ENCODE results near the gene MYDGF. TPM values are rescaled to one million over a fixed set of nuclear protein-coding genes. Genes with fewer than 3 reads are reported as not detected.

The MYDGF gene
- total RNA-seq, 1 experiment from 2014 or later, result 58.2 TPM

DNA sequence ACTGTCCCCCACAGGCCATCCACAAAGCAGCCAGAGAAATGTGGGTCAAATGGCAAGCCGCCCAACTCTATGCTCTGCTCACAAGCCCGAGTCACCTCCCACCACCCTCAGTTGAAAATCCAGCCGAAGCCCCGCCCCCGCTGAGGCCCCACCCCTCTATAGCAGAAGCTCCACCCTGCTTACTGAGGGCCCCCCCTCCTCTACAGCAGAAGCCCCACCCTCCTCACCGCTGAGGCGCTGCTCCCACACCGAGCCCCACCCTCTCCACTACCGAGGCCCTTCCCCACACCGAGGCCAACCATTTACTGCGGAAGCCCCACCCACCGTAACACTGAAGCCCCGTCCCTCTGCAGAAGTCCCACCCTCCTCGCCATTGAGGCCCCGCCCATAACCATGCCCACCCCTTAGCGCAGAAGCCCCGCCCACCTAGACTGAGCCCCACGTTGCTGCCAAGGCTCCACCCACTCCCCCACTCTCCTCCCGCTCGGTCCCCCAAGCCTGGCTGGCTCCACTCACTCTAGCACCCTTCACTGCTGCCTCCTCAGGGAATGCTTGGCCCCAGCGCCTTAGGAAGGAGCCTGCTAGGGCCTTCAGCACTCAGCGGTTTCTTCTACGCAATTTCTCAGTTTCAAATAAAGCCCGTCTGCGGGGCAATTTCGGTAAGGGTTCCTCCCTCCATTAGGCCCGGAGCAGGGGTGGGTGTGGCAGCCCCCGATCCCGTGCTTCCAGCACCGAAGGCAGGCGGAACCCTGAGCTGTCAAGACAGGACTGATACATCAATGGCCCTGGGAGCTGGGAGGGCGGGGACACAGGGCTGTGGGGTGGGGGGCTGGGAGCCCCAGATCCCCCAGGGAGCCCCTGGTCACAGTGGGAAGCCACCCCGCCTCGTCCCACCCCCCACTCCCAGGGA, 9.0 kb upstream of the MYDGF start:
- H3K27ac Mint-ChIP-seq, result peak overlapping the region; percentile 92
- peaks cover 15% of the 10 kb centered on the region for H3K36me3 Mint-ChIP-seq
- DNase-seq (ENCODE audit: low spot score) (peak; percentile 96), ATAC-seq (peak; percentile 96)
- peak overlapping the region; percentile 41; the same call in 1 of the 2 replicates for H3K4me3 Mint-ChIP-seq
- no peaks in the 10 kb centered on the region for H3K9me3 Mint-ChIP-seq
- ChIA-PET POLR2A (interaction anchor here (0.6 kb wide), 1 partner anchor 575 kb away, joined by 3 read pairs; no protein-coding TSS in a partner anchor), CTCF (interaction anchor here (0.6 to 2.9 kb wide), 20 partner anchors 11 to 710 kb away, joined by 3 to 15 read pairs (median 3); partner anchors contain the start of gene FEM1A)
- no peaks in the 10 kb centered on the region for H3K27me3 Mint-ChIP-seq (ENCODE audit: low read depth)
- H3K4me1 Mint-ChIP-seq, result peaks cover 12% of the 10 kb centered on the region
- TF ChIP-seq SP1 (CRISPR knock-in tag; conservative IDR thresholded peaks at IDR 0.05), result peak; percentile 46; the same call in 1 of the 2 replicates
- no peak for TF ChIP-seq CREB1 (CRISPR knock-in tag; IDR thresholded peaks at IDR 0.05)
- TF ChIP-seq, protein P1, sequence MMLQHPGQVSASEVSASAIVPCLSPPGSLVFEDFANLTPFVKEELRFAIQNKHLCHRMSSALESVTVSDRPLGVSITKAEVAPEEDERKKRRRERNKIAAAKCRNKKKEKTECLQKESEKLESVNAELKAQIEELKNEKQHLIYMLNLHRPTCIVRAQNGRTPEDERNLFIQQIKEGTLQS (CRISPR knock-in tag; conservative IDR thresholded peaks at IDR 0.05), result no peak

DNA sequence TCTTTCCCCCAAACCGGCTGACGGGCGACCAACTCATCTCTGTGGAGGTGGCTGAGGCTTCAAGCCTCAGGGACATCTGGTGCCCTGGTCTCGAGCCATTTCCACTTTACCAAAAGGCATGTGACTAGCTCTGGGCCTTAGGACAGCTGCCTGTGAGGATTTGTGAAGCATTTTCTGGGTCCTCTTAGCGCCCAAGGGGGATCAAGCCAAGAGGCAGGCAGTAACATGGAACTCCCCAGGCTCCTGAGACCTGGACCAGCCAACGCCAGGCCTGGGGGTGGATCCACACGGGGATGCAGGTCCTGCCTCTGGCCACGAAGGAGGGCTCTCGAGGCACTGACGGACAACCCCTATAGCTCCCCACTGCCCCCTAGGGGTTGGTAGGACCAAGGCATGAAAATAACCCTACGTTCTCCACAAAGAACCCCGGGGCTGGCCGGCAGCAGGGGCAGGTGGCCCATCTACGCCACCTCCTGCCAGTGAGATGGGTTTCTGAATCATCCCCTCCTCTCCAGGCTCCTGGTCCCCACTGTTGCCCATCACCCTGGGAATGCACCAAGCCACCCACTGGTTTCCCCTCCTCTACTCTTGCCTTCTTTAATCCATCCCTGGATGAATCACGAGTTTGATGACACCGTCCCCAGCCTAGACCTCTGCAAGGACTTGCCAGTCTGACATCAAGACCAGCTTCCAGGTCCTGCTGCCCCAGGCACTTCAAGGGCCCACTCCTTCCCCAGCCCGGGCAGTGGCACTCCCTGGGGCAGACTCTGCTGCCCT, 7.0 kb upstream of the MYDGF start:
- TF ChIP-seq ZNF232 (CRISPR knock-in tag; IDR thresholded peaks at IDR 0.05), result no peak
- TF ChIP-seq, protein P2, sequence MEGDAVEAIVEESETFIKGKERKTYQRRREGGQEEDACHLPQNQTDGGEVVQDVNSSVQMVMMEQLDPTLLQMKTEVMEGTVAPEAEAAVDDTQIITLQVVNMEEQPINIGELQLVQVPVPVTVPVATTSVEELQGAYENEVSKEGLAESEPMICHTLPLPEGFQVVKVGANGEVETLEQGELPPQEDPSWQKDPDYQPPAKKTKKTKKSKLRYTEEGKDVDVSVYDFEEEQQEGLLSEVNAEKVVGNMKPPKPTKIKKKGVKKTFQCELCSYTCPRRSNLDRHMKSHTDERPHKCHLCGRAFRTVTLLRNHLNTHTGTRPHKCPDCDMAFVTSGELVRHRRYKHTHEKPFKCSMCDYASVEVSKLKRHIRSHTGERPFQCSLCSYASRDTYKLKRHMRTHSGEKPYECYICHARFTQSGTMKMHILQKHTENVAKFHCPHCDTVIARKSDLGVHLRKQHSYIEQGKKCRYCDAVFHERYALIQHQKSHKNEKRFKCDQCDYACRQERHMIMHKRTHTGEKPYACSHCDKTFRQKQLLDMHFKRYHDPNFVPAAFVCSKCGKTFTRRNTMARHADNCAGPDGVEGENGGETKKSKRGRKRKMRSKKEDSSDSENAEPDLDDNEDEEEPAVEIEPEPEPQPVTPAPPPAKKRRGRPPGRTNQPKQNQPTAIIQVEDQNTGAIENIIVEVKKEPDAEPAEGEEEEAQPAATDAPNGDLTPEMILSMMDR (IDR thresholded peaks at IDR 0.05), result peak; percentile 78
- Mint-ChIP-seq H3K27me3 (ENCODE audit: low read depth) (no peaks in the 10 kb centered on the region), H3K9me3 (no peaks in the 10 kb centered on the region), H3K36me3 (peaks cover 8% of the 10 kb centered on the region), H3K27ac (peak overlapping the region; percentile 30; the same call in 1 of the 2 replicates), H3K4me3 (no peak overlapping the region), H3K4me1 (peaks cover 12% of the 10 kb centered on the region)
- ChIA-PET CTCF (interaction anchor here (0.6 to 2.9 kb wide), 30 partner anchors 9 to 537 kb away, joined by 3 to 15 read pairs (median 4); partner anchors contain the start of genes DPP9, FEM1A, KDM4B and PLIN4), POLR2A (interaction anchor here (0.6 kb wide), 1 partner anchor 1454 kb away, joined by 6 read pairs; no protein-coding TSS in a partner anchor)
- peak; percentile 48 for ATAC-seq
- peak; percentile 87 for DNase-seq (ENCODE audit: low spot score)

DNA sequence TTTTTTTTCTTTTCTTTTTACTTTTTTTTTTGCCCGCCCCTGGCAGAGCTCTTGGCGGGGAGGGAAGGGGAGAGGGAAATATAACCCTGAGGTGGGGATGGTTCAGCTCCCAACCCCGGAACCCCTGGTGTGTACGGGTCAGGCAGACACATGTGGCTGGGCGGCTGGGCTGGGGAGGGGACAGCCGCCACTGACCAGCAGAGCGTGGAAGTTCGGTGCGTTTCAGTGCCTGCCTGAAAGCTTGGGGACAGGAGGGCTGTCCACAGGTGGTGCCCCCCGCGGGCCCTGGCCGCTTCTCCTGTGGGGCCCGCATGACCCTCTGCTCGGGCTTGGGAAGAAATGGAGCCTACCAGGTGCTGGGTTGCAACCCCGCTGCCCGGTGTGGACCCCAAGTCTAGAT, 5.2 kb upstream of the MYDGF start:
- ChIA-PET CTCF (no interaction called here), POLR2A (no interaction called here)
- Mint-ChIP-seq H3K4me1 (peaks cover 12% of the 10 kb centered on the region), H3K4me3 (no peak overlapping the region), H3K36me3 (peaks cover 3% of the 10 kb centered on the region; the same call in 1 of the 2 replicates), H3K27ac (no peak overlapping the region), H3K27me3 (ENCODE audit: low read depth) (no peaks in the 10 kb centered on the region), H3K9me3 (no peaks in the 10 kb centered on the region)
- ATAC-seq, result no peak
- DNase-seq (ENCODE audit: low spot score), result no peak
- TF ChIP-seq, protein P3, sequence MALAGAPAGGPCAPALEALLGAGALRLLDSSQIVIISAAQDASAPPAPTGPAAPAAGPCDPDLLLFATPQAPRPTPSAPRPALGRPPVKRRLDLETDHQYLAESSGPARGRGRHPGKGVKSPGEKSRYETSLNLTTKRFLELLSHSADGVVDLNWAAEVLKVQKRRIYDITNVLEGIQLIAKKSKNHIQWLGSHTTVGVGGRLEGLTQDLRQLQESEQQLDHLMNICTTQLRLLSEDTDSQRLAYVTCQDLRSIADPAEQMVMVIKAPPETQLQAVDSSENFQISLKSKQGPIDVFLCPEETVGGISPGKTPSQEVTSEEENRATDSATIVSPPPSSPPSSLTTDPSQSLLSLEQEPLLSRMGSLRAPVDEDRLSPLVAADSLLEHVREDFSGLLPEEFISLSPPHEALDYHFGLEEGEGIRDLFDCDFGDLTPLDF (CRISPR knock-in tag; IDR thresholded peaks at IDR 0.05), result no peak
- TF ChIP-seq, protein P4, sequence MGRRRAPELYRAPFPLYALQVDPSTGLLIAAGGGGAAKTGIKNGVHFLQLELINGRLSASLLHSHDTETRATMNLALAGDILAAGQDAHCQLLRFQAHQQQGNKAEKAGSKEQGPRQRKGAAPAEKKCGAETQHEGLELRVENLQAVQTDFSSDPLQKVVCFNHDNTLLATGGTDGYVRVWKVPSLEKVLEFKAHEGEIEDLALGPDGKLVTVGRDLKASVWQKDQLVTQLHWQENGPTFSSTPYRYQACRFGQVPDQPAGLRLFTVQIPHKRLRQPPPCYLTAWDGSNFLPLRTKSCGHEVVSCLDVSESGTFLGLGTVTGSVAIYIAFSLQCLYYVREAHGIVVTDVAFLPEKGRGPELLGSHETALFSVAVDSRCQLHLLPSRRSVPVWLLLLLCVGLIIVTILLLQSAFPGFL (CRISPR knock-in tag; IDR thresholded peaks at IDR 0.05; ENCODE audit: borderline replicate concordance), result no peak
- TF ChIP-seq, protein P5, sequence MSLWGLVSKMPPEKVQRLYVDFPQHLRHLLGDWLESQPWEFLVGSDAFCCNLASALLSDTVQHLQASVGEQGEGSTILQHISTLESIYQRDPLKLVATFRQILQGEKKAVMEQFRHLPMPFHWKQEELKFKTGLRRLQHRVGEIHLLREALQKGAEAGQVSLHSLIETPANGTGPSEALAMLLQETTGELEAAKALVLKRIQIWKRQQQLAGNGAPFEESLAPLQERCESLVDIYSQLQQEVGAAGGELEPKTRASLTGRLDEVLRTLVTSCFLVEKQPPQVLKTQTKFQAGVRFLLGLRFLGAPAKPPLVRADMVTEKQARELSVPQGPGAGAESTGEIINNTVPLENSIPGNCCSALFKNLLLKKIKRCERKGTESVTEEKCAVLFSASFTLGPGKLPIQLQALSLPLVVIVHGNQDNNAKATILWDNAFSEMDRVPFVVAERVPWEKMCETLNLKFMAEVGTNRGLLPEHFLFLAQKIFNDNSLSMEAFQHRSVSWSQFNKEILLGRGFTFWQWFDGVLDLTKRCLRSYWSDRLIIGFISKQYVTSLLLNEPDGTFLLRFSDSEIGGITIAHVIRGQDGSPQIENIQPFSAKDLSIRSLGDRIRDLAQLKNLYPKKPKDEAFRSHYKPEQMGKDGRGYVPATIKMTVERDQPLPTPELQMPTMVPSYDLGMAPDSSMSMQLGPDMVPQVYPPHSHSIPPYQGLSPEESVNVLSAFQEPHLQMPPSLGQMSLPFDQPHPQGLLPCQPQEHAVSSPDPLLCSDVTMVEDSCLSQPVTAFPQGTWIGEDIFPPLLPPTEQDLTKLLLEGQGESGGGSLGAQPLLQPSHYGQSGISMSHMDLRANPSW (CRISPR knock-in tag; conservative IDR thresholded peaks at IDR 0.05; ENCODE audit: low read depth), result no peak
- TF ChIP-seq KAT7 (CRISPR knock-in tag; IDR thresholded peaks at IDR 0.05; ENCODE audit: borderline replicate concordance), result no peak
- TF ChIP-seq PRRX2 (CRISPR knock-in tag; IDR thresholded peaks at IDR 0.05), result no peak
- TF ChIP-seq, protein P6, sequence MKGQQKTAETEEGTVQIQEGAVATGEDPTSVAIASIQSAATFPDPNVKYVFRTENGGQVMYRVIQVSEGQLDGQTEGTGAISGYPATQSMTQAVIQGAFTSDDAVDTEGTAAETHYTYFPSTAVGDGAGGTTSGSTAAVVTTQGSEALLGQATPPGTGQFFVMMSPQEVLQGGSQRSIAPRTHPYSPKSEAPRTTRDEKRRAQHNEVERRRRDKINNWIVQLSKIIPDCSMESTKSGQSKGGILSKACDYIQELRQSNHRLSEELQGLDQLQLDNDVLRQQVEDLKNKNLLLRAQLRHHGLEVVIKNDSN (CRISPR knock-in tag; IDR thresholded peaks at IDR 0.05), result no peak
- no peak for TF ChIP-seq SMAD4 (CRISPR knock-in tag; IDR thresholded peaks at IDR 0.05)
- no peak for TF ChIP-seq OVOL2 (CRISPR knock-in tag; IDR thresholded peaks at IDR 0.05; ENCODE audit: borderline replicate concordance)
- TF ChIP-seq SMAD3 (CRISPR knock-in tag; IDR thresholded peaks at IDR 0.05; ENCODE audit: borderline replicate concordance), result no peak

Data from WTC11 (cell line).